HG02623 (cell line): ENCODE results near the gene SNPH.

ENCODE experiments used
- ATAC-seq: cut with Tn5 transposase; IDR thresholded peaks from one replicate; pipeline ENCODE4 v1.9.1; 2021; ENCODE audit warnings: moderate library complexity; ENCODE audit not compliant: unreplicated experiment

Gene SNPH

DNA sequence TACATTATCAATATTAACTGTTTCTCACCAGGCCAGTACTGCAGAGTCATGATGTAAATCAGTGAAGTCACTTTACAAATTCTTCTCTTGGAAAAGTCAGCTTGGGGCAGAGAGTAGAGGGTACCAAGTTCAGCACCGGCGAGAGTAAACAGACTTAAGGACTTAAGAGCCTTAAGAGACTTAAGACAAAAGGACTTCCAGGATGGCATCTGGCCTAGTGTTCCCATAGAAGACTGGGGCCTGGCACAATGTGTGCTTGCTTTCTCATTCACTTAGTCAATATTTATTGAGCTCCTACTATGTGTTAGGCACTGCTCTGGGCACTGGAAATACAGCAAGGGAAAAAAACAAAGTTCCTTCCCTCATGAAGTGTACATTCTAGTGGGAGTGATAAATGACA is 1.4 kb upstream of the SNPH start:
- no peak for ATAC-seq

DNA sequence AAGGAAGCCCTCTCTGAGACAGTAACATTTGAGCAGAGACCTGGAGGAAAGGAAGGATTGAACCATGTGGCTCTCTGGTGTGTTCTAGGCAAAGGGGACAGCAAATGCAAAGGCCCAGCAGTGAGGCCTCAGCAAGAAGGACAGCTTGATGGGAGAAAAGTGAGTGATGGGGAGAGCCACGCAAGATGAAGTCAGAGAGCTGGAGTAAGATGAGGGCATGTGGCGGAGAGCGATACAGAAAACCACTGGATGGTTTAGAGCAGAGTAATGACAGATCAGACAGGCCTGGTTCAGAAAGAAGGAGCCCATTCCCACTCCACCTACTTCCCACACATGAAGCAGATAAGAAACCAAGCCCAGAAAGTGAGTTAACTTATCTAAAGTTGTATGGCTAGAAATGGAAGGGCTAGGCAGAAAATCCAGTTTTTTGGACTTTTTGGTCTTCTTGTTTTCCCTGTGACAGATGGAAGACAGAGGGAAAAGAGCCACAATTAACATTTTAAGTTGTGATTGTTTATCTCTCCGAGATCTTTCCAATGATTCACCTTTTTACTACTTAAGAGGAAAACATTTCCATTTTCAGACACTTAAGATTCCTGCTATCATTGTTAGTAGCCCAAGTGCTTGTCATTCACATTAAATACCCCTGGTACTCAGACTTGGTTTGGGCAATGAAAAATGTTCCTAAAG is 723 bp upstream of the SNPH start:
- ATAC-seq, result no peak

DNA sequence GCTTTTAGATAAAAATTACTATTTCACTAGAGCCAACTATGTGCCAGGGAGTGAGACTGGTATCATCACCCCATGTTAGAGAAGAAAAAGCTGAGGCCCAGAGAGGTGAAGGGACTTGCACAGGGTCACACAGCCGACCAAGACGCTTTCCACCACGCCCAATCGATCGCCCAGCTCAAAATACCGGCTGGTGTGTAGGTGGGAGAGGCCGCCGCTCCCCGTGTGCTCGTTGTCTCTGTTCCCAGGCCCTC is 253 bp upstream of the SNPH start:
- no peak for ATAC-seq

DNA sequence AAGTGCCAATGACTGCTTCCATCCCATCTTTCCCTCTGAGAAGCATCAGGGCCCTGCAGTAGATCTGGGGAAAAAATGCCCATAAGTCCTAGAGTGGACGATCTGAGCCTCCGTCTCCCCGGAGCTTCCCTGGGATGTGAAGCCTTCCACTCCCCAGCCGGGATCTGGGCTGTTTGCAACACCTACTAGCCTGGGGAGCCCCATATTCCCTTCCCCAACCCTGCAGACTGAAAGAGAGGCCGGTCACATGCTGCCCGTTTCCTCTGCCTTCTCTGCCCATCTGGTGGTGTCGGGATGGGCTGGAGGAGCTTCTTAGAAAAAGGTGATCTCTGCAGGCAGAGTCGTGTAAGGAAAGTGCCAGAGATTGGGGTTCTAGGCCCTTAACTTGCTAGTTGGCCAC is 1.1 kb downstream of the SNPH start:
- ATAC-seq, result no peak

DNA sequence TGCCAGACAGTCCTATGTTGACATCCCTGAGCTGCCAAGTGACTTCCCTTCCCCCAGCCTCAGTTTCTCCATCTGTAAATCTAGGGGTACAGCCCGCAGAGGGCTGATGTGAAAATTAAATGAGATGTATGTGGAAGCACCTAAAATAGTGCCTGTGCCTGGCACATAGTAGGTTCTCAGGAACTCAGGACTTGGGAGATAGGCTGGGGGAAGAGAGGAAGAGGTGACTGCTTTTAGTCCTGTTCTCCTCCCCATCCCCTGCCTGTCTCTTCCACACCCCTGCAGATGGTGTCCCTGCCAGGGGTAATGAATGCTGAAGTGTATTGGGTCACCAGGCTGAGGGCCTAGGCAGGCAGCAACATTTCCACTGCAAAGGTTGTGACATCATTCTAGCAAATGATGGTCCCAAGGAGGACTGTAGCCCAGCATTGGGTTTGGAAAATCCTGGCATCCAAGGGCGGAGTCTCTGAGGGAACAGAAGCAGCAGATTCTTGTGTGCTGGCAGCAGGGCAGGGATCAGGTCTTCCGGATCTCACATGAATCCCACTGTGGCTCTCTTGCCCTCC is 1.8 kb downstream of the SNPH start:
- ATAC-seq, result no peak

DNA sequence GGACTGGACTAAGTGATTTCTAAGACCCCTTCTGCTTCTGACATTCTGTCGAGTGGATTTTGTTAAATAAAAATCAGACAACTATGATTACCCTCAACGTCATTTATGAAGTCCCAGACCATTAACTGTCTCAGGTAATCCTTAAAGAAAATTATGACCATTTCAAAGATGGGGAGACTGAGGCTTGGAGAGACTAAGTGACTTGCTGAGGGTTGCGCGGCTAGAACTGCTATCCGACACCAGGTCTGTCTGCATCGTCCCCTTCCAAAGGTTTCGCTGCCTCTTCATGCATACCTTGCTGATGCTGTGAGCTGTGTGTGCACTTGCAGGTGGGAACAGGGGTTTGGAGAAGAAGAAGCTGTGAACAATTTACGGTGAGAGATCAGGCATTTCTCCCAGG is 3.1 kb downstream of the SNPH start:
- no peak for ATAC-seq

DNA sequence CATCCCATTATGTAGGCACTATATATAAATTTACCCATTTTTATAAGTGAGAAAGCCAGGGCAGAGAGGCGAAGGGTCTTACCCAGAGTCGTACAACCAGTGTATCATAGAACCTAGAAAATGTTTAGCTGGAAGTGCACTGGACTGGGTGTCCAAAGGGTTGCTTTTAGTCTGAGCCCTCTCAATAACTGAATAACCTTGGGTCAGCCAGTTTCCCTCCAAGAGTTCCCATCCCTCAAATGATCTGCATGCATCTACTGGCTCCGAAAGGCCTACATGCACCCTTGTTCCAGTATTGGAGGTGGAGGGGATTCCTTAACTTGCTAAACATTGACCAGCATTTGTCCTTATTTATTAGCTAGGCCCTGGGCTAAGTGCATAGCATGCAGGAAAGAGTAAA is 3.8 kb downstream of the SNPH start:
- no peak for ATAC-seq

DNA sequence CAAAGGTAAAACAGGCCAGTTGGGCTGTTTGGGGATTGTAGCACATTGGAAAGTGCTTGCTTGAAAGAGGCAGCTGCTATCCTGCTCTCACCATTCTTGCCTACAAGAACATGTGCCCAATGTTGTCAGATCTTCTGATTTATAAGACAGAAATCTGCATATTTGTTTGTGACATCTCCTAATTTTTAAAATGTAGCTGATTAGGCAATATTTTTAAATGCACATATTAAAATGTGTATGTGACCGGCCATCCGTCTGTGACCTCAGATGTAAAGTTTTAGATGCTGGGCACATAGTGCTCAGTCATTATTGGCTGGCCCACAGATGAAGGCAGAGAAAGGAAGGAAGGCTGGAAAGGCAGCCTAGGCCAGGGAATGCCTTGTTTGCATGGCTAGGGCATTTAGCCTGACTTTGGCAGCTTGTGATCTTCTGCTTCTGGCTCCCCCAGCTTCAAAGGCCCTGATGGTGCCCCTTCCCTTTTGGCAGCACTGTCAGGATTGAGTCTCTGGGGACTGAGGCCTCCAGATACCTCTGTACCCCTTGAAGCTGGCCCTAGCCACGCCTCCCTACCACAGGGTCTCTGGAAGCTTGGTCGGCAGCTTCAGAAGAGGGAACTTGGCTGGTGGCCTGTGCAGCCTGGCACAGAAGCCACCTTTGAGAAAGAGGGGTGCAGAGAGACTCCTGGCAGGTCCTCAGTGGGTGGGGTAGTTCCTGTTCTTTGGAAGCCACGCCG is 6.4 kb downstream of the SNPH start:
- ATAC-seq, result no peak

DNA sequence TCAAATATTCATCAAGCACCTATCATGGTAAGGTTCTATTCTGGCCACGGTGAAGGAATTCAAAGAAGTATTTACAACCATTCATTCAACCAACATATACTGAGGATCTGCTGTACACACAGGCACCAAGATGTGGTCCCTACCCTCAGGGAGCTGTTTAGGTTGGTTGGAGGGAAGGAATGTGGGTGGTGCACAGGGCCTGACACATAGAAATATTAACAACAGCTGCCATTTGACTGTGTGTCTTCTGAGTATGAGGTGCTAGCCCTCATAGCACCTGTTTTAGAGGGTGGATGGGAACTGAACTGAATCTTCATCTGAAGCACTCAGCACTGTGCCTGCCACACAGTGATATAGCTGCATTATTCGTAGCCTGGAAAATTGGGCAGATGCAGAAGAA is 7.3 kb downstream of the SNPH start:
- no peak for ATAC-seq

DNA sequence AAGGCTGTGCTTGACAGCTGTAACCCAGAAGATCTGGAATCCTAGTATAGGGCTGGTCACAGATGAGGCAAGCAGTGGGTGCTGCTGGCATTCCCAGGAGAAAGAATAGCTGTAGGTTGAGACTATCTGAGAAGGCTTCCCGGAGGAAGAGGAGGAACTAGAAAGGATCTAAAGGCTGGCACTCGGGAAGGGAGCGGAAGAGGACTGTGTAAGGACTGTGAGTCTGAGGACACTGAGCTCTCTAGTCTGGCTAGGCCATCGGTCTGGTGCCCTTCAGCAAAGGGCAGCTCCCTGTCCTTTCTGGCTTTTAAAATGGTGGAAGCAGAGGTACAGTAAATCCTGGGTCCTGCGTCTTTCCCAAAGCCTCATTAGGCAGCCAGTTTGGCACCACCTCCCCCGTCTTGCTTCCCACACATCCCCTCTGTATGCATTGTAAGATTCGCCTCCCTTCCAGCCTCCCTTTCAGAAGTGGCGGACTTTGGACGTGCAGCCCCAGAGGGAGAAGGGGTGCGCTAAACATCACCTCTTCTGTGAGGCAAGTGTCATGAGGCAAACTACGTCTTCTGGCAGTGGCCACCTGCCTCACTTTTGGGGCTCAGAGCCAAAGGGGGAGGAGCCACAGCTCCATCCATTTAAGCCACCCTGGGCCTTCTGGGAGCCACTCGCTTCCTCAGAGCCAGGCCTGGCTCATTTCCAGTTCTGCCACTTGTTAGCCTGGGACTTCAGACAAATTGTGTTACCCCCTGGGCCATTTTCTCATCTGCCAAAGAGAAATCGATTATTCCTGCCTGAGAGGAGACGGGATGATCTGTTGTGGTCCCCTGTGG is 8.6 kb downstream of the SNPH start:
- ATAC-seq, result no peak

DNA sequence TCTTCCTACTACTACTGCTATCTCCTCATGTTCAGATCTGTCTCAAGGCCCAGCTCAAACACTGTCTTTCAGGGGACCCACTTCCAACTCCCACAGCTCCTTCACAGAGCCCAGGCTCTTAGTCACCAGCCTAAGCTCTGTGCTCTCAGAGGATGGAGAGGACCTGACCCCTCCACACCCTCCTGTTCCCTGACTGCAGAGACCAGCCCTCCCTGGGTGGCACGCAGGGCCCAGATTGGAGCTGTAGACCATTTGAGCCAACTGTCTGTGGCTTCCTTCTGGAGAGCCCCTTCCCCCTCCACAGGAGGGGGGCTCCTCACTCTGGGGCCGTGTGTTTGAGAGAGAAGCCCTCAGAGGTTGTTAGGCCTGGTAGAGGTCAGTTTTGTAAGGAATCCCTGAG is 9.8 kb downstream of the SNPH start:
- ATAC-seq, result no peak

DNA sequence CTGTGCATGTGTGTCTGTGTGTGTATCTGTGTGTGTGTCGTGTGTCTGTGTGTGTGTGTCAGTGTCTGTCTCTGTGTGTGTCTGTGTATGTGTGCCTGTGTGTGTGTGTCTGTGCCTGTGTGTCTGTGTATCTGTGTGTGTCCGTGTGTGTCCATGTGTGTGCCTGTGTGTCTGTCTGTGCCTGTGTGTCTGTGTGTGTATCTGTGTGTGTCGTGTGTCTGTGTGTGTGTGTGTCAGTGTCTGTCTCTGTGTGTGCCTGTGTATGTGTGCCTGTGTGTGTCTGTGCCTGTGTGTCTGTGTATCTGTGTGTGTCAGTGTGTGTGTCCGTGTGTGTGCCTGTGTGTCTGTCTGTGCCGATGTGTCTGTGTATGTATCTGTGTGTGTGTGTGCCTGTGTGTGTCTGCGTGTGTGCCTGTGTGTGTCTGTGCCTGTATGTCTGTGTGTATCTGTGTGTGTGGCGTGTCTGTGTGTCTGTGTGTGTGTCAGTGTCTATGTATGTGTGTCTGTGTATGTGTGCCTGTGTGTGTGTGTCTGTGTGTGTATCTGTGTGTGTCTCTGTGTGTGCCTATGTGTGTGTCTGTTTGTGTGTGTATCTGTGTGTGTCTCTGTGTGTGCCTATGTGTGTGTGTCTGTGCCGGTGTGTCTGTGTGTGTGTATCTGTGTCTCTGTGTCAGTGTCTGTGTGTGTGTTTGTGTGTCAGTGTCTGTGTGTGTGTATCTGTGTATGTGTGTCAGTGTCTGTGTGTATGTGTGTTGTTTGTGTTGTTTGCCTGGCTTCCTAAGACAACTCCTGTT is 11.6 kb downstream of the SNPH start:
- ATAC-seq, result no peak

DNA sequence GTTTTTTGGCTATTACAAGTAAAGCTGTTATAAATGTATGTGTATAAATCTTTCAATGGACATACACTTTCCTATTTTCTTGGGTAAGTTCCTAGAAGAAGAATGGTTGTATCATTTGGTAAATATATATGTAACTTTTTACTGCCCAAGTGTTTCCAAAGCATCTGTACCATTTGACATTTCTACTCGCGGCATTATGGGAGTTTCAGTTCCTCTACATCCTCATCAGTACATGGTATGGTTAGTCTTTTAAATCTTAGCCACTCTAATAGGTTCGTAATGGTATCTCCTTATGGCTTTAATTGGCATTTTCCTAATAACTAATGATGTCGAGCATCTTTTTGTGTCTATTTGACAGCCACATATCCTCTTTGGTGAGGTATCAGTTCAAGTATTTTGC is 12.9 kb downstream of the SNPH start:
- ATAC-seq, result no peak

DNA sequence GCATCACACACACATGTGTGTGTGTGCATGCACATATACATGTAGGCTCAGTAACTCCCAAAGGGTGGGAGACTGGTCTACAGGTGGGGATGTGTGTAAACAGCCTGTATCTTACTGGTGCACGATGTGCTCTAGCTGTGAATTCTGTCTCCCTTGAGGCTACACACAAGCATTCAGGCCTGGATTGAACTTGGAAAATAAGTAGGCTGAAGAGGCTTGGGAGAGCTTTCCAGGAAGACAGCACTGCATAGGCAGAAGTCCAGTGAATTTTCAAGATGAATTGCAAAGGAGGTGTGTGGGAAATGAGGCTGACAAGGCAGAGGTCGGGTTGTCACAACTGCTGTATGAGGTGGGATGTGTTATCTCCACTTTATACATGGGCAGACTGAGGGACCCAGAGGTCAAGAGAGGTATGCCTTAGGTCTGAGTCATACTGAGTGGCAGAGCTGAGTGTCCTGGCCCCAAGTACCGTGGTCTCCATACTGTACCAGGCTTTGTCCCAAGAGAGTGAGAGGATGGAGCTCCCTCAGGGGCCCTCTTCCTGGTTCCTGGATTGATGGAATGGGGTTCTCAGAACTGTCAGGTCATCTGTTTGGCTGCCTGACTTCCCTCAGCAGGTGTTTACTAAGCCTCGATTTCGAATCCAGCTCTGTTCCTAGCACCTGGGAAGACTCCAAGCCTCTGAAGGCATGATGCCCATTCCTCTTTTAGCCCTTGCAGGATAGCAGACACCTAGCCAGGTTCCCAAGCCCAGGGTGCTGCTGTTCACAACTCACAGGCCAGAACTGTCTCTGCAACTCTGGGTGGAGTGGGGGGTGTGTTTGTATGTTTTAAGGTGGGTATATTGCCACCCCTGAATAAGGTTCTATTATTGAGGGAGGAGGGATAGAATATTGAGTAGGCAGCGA is 14.4 kb downstream of the SNPH start:
- no peak for ATAC-seq

DNA sequence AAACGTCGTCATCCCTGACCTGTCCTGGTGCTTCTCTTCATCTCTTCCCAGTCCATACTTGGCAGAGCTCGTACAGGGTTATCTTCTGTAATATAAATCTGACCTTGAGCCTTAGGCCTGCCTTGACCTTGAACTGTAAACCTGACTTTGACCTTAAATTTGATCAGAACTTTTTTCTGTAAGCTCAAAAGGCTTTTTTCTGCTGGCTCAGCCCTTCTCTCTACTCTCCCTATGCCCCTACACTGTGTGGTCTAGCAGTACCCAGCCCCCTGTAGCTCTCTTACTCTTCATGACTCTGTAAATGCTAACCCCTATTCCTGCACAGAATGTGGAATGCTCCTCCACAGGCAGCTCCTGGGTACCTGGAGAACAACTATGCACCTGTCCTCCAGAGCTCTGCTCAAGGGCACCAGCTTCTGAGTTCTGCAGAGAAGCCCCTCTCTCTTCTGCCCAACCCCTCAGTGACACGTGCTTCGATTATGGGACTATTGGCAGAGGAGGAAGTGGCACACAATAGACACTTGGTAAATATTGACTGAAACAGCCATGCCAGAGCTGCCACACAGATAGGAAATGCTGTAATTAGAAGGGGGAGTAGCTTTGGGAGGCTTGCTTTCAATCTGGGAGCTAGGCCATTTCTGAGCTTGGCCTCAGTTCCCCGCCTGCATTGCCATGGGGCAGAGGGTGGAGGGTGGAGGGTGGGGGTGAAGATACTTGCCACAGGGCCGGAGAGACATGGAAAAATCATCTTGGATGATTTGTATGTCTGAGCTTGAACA is 15.4 kb downstream of the SNPH start:
- no peak for ATAC-seq

DNA sequence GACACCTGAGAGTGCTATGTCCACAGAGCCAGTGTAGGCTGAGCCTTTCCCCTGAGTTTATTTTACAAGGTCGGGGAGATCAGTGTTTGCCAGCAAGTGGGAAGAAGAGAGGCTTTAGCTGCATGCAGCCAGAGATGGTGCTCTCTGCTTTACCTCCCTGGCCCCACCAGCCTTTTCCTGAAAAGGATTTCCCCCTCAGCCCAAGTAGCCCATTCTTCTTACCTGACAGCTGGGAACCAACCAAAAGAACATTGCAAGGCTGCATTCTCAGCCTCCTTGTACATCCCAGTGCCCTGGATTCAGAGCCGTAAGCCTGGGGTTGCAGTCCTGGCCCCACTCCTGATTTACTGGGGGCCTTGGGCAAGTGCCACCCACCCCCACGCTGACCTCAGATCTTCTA is 16.9 kb downstream of the SNPH start:
- ATAC-seq, result no peak

DNA sequence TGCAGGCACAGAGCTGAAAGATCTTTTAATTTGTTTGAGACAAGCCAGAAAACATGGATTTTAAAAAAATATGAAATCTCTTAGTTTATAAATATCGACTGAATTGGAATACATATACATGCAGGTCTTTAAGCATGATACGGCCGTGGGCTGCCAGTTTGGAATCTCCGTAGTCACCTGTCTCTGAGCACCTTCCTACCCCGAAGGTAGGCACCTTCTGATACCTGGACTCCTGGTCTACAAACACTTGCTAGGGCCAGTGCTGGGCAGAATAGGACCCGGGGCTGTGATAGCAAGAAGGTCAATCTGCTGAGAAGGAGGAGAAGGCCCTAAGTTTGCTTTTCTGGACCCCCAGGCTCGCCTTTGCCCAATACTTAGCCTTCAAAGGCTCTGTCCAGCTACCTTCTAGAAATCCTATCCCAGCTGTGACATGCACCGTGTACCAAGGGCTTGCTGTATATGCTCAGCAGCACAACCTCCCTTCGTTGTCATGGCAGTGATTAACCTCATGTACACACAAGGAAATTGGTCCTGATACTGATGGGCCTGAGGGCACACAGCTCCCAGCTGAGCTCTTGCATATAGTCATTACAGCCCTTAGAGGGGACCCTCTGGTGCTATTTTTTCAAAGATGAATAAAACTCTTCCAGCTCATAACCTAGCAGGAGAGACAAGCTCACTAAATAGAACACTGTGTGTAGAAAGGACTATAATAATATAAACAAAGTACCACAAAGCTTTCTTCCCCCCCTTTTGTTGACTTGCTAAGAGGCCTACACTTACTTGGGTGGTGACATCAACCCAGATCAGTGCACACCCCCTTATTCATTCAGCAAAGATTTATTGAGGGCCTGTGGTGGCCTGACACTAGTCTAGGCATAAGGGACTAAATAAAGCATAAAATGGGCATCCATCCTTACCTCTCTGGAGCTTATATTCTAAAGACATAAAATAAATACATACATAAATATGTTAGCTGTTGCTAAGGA is 17.7 kb downstream of the SNPH start:
- ATAC-seq, result no peak
